ENCODE results near the gene NFKBIL1.
"Not testable (repeated sequence)": the region's sequence is repeated elsewhere in the genome, so short reads cannot be mapped to it uniquely, and the experiment has no call there.

NFKBIL1 gene

DNA sequence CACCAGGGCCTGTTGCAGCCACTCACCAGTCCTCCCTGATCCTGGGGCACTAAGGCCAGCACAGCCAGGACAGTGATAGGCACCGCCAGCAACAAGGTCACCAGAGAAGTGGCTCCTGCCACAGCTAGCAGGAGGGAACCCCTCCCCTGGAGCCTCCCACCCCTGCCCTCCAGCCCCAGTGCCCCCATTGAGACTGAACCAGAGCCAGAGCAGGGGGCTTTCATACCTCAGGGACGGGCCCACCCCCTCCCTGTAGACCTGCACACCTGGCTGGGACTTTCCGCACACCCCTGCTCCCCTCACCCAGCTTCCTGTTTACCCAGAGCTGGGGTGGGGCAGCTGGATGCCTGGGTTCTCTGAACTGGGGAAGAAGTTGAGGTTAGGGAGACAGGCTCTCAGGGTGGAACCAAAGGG lies 34.8 kb downstream of the NFKBIL1 start, which contains the start of gene LTB:
Gene LTB, minus strand, starts transcription at position 195 of the 414 bp plus-strand sequence. Its CDS starts 7 bp downstream, at position 188.
- DNase-seq: no peak

DNA sequence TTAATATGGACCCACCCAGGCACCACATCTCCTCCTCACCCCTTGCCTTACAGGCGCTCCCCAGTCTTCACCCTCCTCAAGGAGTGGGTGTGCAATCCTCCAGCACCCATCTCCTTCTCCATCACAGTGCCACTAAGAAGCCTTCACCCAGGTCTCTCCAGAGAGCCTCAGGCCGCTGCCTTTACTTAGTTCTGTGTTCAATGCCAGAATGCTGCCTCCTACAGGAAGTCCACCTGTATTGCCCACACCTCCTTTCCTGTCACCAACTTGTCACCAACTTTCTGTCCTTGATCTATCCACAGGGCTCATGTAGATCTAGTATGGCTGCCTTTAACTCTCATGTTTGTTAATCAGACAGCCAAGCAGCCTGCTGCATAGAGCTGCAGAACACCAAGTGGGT lies 38.1 kb downstream of the NFKBIL1 start:
- no peak for DNase-seq

- no peak for DNase-seq
These were observed 38.6 kb downstream of the NFKBIL1 start, which contains the start of gene LST1 for GRCh38 chr6:31586008-31586407. LST1 (plus strand) TSS chr6:31586277; CDS start chr6:31587300, 1,023 bp downstream.

GRCh38 chr6:31586599-31587281 lies 39.3 kb downstream of the NFKBIL1 start:
- no peak for DNase-seq

- DNase-seq: no peak
These were observed 40.7 kb downstream of the NFKBIL1 start for GRCh38 chr6:31587791-31588777.

GRCh38 chr6:31588871-31589650 lies 41.7 kb downstream of the NFKBIL1 start:
- DNase-seq: no peak

- DNase-seq: not testable (repeated sequence)
These were observed 43.3 kb downstream of the NFKBIL1 start for GRCh38 chr6:31590691-31591090.

DNA sequence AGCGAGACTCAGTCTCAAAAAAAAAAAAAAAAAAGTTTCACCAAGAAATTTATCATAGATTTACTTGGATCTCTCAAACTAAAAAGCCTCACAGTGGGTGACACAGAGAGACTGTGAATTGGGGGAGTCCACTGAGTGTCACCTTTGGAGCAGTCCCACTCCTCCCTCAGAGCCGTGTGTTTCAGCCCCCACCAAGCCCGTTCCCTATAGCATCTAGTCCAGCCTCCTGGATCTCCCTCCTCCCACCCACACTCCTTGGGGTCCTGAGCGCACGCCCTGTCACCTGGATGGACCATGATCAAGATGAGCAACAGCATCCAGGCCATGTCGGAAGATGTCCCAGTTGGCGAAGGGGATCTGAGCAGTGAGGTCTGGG lies 45.0 kb downstream of the NFKBIL1 start:
- no peak for DNase-seq

DNA sequence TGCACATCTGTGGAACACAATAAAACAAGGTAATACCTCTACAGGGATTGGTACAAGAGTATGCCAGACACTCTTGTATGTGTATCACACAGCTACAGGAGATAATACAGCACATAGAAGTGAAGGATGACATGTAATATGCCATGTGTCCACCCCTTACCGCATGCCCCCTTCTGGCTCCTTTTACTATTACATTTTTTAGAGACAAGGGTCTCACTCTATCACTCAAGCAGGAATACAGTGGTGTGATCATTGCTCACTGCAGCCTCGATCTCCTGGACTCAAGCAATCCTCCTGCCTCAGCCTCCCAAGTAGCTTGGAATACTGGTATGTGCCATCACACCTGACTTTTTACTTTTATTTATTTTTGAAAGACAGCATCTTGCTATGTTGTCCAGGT lies 49.6 kb downstream of the NFKBIL1 start:
- no peak for DNase-seq

DNA sequence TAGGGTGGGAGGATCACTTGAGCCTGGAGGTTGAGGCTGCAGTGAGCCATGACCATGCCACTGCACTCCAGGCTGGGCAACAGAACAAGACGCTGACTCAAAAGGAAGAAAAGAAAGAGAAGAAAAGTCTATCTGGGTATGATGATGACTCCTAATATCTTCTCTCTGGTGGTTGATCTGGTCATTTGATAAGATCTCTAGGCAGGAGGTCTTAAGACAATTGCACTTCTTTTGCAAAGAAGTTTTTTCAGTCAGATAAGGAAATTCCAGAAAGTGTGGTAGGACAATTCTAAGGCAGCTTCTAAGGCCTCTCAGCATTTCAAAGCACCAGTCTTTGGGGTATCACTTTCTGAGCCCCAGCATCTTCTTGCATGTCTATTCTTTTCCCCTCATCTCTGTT lies 59.9 kb downstream of the NFKBIL1 start:
- DNase-seq: no peak
